ENCODE data around the gene MAPKAPK2.
A peak's percentile ranks its signal among the peaks of the same experiment; 100 is the strongest.

Gene MAPKAPK2

GRCh38 chr1:206705726-206706297, 21.1 kb downstream of the MAPKAPK2 start:
- peak; percentile 68 for DNase-seq

- peak; percentile 80 for DNase-seq
Observed at GRCh38 chr1:206706298-206706791, 21.6 kb downstream of the MAPKAPK2 start.

- DNase-seq, result peak; percentile 38
Observed at GRCh38 chr1:206706806-206707366, 22.2 kb downstream of the MAPKAPK2 start.

- DNase-seq, result peak; percentile 46
Observed at GRCh38 chr1:206708058-206708457, 23.4 kb downstream of the MAPKAPK2 start.

- no peak for DNase-seq
Observed at GRCh38 chr1:206708882-206709281, 24.2 kb downstream of the MAPKAPK2 start.

- no peak for DNase-seq
Observed at GRCh38 chr1:206709322-206709721, 24.6 kb downstream of the MAPKAPK2 start.

- no peak for DNase-seq
Observed at GRCh38 chr1:206709772-206710459, 25.2 kb downstream of the MAPKAPK2 start.

GRCh38 chr1:206710460-206710823, 25.7 kb downstream of the MAPKAPK2 start:
- no peak for DNase-seq

- DNase-seq, result no peak
Observed at GRCh38 chr1:206713070-206713469, 28.4 kb downstream of the MAPKAPK2 start.

GRCh38 chr1:206713910-206714312, 29.2 kb downstream of the MAPKAPK2 start:
- no peak for DNase-seq

GRCh38 chr1:206714331-206715058, 29.8 kb downstream of the MAPKAPK2 start:
- DNase-seq, result no peak

- DNase-seq, result no peak
Observed at GRCh38 chr1:206715120-206715519, 30.4 kb downstream of the MAPKAPK2 start.

- no peak for DNase-seq
Observed at GRCh38 chr1:206715552-206716158, 30.9 kb downstream of the MAPKAPK2 start.

GRCh38 chr1:206716159-206716869, 31.6 kb downstream of the MAPKAPK2 start:
- no peak for DNase-seq

GRCh38 chr1:206716870-206717673, 32.4 kb downstream of the MAPKAPK2 start:
- DNase-seq, result no peak

- no peak for DNase-seq
Observed at GRCh38 chr1:206717674-206717989, 32.9 kb downstream of the MAPKAPK2 start.

GRCh38 chr1:206719169-206719839, 34.6 kb downstream of the MAPKAPK2 start:
- no peak for DNase-seq

- no peak for DNase-seq
Observed at GRCh38 chr1:206721454-206721853, 36.7 kb downstream of the MAPKAPK2 start.

GRCh38 chr1:206722751-206723461, 38.2 kb downstream of the MAPKAPK2 start:
- no peak for DNase-seq

GRCh38 chr1:206723462-206723804, 38.7 kb downstream of the MAPKAPK2 start:
- no peak for DNase-seq

All from right hindlimb (tissue), 1 donor.